IMR-90 (cell line): ENCODE measurements around the gene ARHGAP15. TPM values are rescaled to one million over a fixed set of nuclear protein-coding genes. Genes with fewer than 3 reads are reported as not detected.

Source experiments
- ATAC-seq: fragments of 200-7000 bp; cut with Tn5 transposase; 2 replicates; pipeline ENCODE4 v1.9.1; 2020; ENCODE audit warnings: low read depth, mild to moderate bottlenecking, moderate library complexity
- BruUV-seq: library from RNA; stranded (reverse); fragments of 400-500 nt; replicated peaks from 2 replicates; lab custom pipeline; 2021; lab: Mats Ljungman, UMichigan
- CTCF ChIA-PET: fragments of 300-600 bp; formaldehyde crosslinking; extraction: SDS; loops from one replicate; lab custom pipeline; 2021; ENCODE audit warnings: antibody characterized with exemption; lab: Yijun Ruan, JAX
- POLR2A ChIA-PET: fragments of 300-600 bp; sonication (Branson Sonifier 250); formaldehyde crosslinking; loops from one replicate; lab custom pipeline; 2022; ENCODE audit warnings: antibody characterized with exemption; ENCODE audit not compliant: unreplicated experiment; lab: Charles Lee
- DNase-seq: peaks from one replicate; pipeline ENCODE4 v3.0.0; 2013
- H2AFZ ChIP-seq: replicated peaks from 2 replicates; pipeline ENCODE3; 2013; ENCODE audit warnings: low read length, mild to moderate bottlenecking; ENCODE audit not compliant: poor library complexity
- H2AK5ac ChIP-seq: 2 replicates; pipeline ENCODE4 v1.6.1; 2013; ENCODE audit warnings: low read depth, low read length, inconsistent platforms
- H2AK9ac ChIP-seq: replicated peaks from 2 replicates; pipeline ENCODE3; 2013; ENCODE audit warnings: mild to moderate bottlenecking, low read depth, low read length, moderate library complexity; ENCODE audit not compliant: poor library complexity
- H2BK120ac ChIP-seq: 2 replicates; pipeline ENCODE4 v1.6.1; 2013; ENCODE audit warnings: low read depth, low read length, inconsistent platforms
- H2BK15ac ChIP-seq: 3 replicates; pipeline ENCODE4 v1.6.1; 2013; ENCODE audit warnings: low read depth, low read length, inconsistent platforms
- H2BK20ac ChIP-seq: 2 replicates; pipeline ENCODE4 v1.6.1; 2013; ENCODE audit warnings: low read depth, mild to moderate bottlenecking, inconsistent platforms, low read length, moderate library complexity
- H2BK5ac ChIP-seq: 2 replicates; pipeline ENCODE4 v1.6.1; 2013; ENCODE audit warnings: mild to moderate bottlenecking, low read depth, low read length, inconsistent platforms; ENCODE audit not compliant: poor library complexity, severe bottlenecking
- H3K14ac ChIP-seq: replicated peaks from 2 replicates; pipeline ENCODE4 v1.6.1; 2013; ENCODE audit warnings: low read depth, low read length, inconsistent platforms
- H3K18ac ChIP-seq: 2 replicates; pipeline ENCODE4 v1.6.1; 2013; ENCODE audit warnings: low read depth, low read length, control low read depth
- H3K23ac ChIP-seq: 2 replicates; pipeline ENCODE4 v1.6.1; 2013; ENCODE audit warnings: low read depth, low read length, inconsistent platforms
- H3K27ac ChIP-seq: 2 replicates; pipeline ENCODE4 v1.5.1; 2013; ENCODE audit warnings: mild to moderate bottlenecking, control low read depth, low read length; ENCODE audit not compliant: insufficient read depth
- H3K27me3 ChIP-seq: 2 replicates; pipeline ENCODE4 v1.6.1; 2013; ENCODE audit warnings: low read length; ENCODE audit not compliant: control insufficient read depth, insufficient read depth
- H3K36me3 ChIP-seq: 2 replicates; pipeline ENCODE4 v1.6.1; 2013; ENCODE audit warnings: low read length, mixed read lengths; ENCODE audit not compliant: control insufficient read depth, insufficient read depth
- H3K4ac ChIP-seq: 2 replicates; pipeline ENCODE4 v1.6.1; 2013; ENCODE audit warnings: low read depth, low read length, inconsistent platforms
- H3K4me1 ChIP-seq: 2 replicates; pipeline ENCODE4 v1.6.1; 2013; ENCODE audit warnings: low read length, mixed read lengths; ENCODE audit not compliant: control insufficient read depth, insufficient read depth
- H3K4me2 ChIP-seq: 2 replicates; pipeline ENCODE4 v1.6.1; 2013; ENCODE audit warnings: low read depth, mild to moderate bottlenecking, control low read depth, low read length, moderate library complexity
- H3K4me3 ChIP-seq: 2 replicates; pipeline ENCODE4 v1.5.1; 2013; ENCODE audit warnings: low read depth, mild to moderate bottlenecking, control low read depth, low read length, moderate library complexity; ENCODE audit not compliant: insufficient read depth
- H3K56ac ChIP-seq: 2 replicates; pipeline ENCODE4 v1.6.1; 2013; ENCODE audit warnings: low read length, inconsistent platforms; ENCODE audit not compliant: insufficient read depth; ENCODE audit errors: extremely low read depth
- H3K79me1 ChIP-seq, 2 experiments: 2 replicates each; pipeline ENCODE4 v1.6.1; 2013; ENCODE audit warnings: low read length in 2 of 2, inconsistent platforms in 1 of 2, low read depth in 1 of 2
- H3K9ac ChIP-seq: 2 replicates; pipeline ENCODE4 v1.6.1; 2013; ENCODE audit warnings: low read depth, low read length, control low read depth
- H3K9me1 ChIP-seq: 2 replicates; pipeline ENCODE4 v1.6.1; 2013; ENCODE audit warnings: low read length, inconsistent platforms; ENCODE audit not compliant: insufficient read depth
- H3K9me3 ChIP-seq: 2 replicates; pipeline ENCODE4 v1.6.1; 2013; ENCODE audit warnings: low read length; ENCODE audit not compliant: control insufficient read depth, insufficient read depth
- H4K20me1 ChIP-seq: 2 replicates; pipeline ENCODE4 v1.6.1; 2013; ENCODE audit warnings: low read length, inconsistent platforms; ENCODE audit not compliant: insufficient read depth
- H4K5ac ChIP-seq: 2 replicates; pipeline ENCODE4 v1.6.1; 2013; ENCODE audit warnings: mild to moderate bottlenecking, low read depth, low read length, control low read depth
- H4K8ac ChIP-seq, 2 experiments: 2 replicates each; pipeline ENCODE4 v1.6.1; 2013; ENCODE audit warnings: low read depth in 2 of 2, low read length in 2 of 2, control low read depth in 1 of 2, inconsistent platforms in 1 of 2
- H4K91ac ChIP-seq: 2 replicates; pipeline ENCODE4 v1.6.1; 2013; ENCODE audit warnings: low read depth, low read length, inconsistent platforms; ENCODE audit not compliant: insufficient read depth
- BHLHE40 ChIP-seq: fragments of 150-350 bp; IDR thresholded peaks from 2 replicates; pipeline ENCODE4 v1.6.1; 2016; ENCODE audit warnings: mild to moderate bottlenecking, low read depth, low read length
- FOS ChIP-seq: fragments of 150-350 bp; IDR thresholded peaks from 2 replicates; pipeline ENCODE4 v1.6.1; 2016; ENCODE audit warnings: low read depth, low read length
- MAFK ChIP-seq: IDR thresholded peaks from 2 replicates; pipeline ENCODE4 v1.6.1; 2012; ENCODE audit warnings: low read depth, low read length, improper control_type of control experiment
- MXI1 ChIP-seq: IDR thresholded peaks from 2 replicates; pipeline ENCODE4 v1.6.1; 2012; ENCODE audit warnings: low read depth, mild to moderate bottlenecking, low read length, moderate library complexity, borderline replicate concordance
- POLR2A ChIP-seq: IDR thresholded peaks from 2 replicates; pipeline ENCODE4 v1.6.1; 2012; ENCODE audit warnings: mild to moderate bottlenecking, low read depth, low read length
- RAD21 ChIP-seq: IDR thresholded peaks from 2 replicates; pipeline ENCODE4 v1.6.1; 2012; ENCODE audit warnings: low read length, improper control_type of control experiment
- RFX5 ChIP-seq: IDR thresholded peaks from 2 replicates; pipeline ENCODE4 v1.8.0; 2012; ENCODE audit warnings: low read depth, mild to moderate bottlenecking, low read length, moderate library complexity
- WGBS, 2 experiments: methylation state at CpG; one replicate each; pipeline versions ENCODE4 v1.1.5 to v1.1.7; 2013; ENCODE audit warnings: missing lambda C conversion rate in 2 of 2; ENCODE audit not compliant: insufficient read length in 1 of 2; ENCODE audit errors: extremely low coverage in 2 of 2; 5-methylcytosine and 5-hydroxymethylcytosine counted together
- dilution Hi-C: fragments of 300-500 bp; cut with HindIII; formaldehyde crosslinking; loops from one replicate; pipeline ENCODE4 v1.14.3; 2018; ENCODE audit warnings: low sequenced_read_pairs; ENCODE audit not compliant: unreplicated experiment
- in situ Hi-C: fragments of 300-500 bp; cut with MboI; formaldehyde crosslinking; loops from 3 replicates; pipeline ENCODE4 v1.14.3; 2019; ENCODE audit warnings: low sequenced_read_pairs, inconsistent platforms, mixed read lengths
- intact Hi-C: fragments of 100-400 bp; cut with micrococcal nuclease; formaldehyde crosslinking; loops from 2 replicates; pipeline ENCODE4 v1.10.0; 2022
- polyA plus RNA-seq, 3 experiments: library from polyadenylated mRNA; depleted of rRNA; stranded (reverse); fragments of >200 nt; gene quantifications; 2 replicates each; pipeline ENCODE4 v1.2.3, GENCODE V29; 2012; ENCODE audit warnings: low replicate concordance in 1 of 3
- total RNA-seq: library from RNA; depleted of rRNA; stranded (reverse); fragments of >200 nt; gene quantifications from 2 replicates; pipeline ENCODE4 v1.2.3, GENCODE V29; 2012
- TF ChIP-seq, protein P1 (sequence below): conservative IDR thresholded peaks from 2 replicates; pipeline ENCODE4 v1.5.1; 2012; ENCODE audit warnings: mild to moderate bottlenecking, low read depth, low read length, improper control_type of control experiment
- TF ChIP-seq, protein P2 (sequence below): fragments of 150-350 bp; IDR thresholded peaks from 2 replicates; pipeline ENCODE4 v1.6.1; 2017; ENCODE audit warnings: mild to moderate bottlenecking, antibody characterized with exemption, low read length, low read depth

Gene ARHGAP15
- total and polyA plus RNA-seq, 2 of the 4 experiments (the other 2 are of a cell fraction) = not detected

GRCh38 chr2:143803936-143804335, 674.7 kb downstream of the ARHGAP15 start:
- Histone ChIP-seq H2AK5ac (no peak overlapping the region), H3K18ac (peak overlapping the region; percentile 73; the same call in 1 of the 2 replicates), H4K91ac (peak overlapping the region; percentile 72; the same call in 1 of the 2 replicates), H3K79me1 (no peaks in the 10 kb centered on the region), H3K9me1 (peaks cover 17% of the 10 kb centered on the region), H3K36me3 (no peaks in the 10 kb centered on the region), H3K4me1 (peaks cover 21% of the 10 kb centered on the region), H2BK20ac (peak overlapping the region; percentile 95; the same call in 1 of the 2 replicates), H4K8ac (no peak overlapping the region; a peak in 1 of 4 replicates), H3K4ac (no peak overlapping the region; the same call in 1 of the 2 replicates), H3K9me3 (no peaks in the 10 kb centered on the region), H2BK5ac (no peak overlapping the region), H3K23ac (no peak overlapping the region), H2AFZ (no peak overlapping the region), H3K56ac (no peak overlapping the region), H4K5ac (no peak overlapping the region), H3K27me3 (no peaks in the 10 kb centered on the region), H2BK120ac (peak overlapping the region; percentile 100), H2AK9ac (no peak overlapping the region), H3K14ac (no peak overlapping the region; the same call in 1 of the 2 replicates), H3K9ac (no peak overlapping the region), H2BK15ac (peak overlapping the region; percentile 35), H4K20me1 (no peaks in the 10 kb centered on the region), H3K4me3 (no peak overlapping the region), H3K4me2 (no peak overlapping the region; the same call in 1 of the 2 replicates), H3K27ac (no peak overlapping the region)
- ATAC-seq (no peak), DNase-seq (peak; percentile 57)
- CTCF ChIA-PET = no interaction called here
- dilution Hi-C loops (no loop called here), intact Hi-C loops (loop anchor here (5.0 to 10.0 kb wide), 3 partner anchors 133 to 711 kb away; no protein-coding TSS in a partner anchor), in situ Hi-C loops (no loop called here)
- TF ChIP-seq MAFK (no peak), MXI1 (no peak), RFX5 (no peak), FOS (no peak), RAD21 (no peak), BHLHE40 (no peak), POLR2A (no peak)
- TF ChIP-seq, protein P1, sequence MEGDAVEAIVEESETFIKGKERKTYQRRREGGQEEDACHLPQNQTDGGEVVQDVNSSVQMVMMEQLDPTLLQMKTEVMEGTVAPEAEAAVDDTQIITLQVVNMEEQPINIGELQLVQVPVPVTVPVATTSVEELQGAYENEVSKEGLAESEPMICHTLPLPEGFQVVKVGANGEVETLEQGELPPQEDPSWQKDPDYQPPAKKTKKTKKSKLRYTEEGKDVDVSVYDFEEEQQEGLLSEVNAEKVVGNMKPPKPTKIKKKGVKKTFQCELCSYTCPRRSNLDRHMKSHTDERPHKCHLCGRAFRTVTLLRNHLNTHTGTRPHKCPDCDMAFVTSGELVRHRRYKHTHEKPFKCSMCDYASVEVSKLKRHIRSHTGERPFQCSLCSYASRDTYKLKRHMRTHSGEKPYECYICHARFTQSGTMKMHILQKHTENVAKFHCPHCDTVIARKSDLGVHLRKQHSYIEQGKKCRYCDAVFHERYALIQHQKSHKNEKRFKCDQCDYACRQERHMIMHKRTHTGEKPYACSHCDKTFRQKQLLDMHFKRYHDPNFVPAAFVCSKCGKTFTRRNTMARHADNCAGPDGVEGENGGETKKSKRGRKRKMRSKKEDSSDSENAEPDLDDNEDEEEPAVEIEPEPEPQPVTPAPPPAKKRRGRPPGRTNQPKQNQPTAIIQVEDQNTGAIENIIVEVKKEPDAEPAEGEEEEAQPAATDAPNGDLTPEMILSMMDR = no peak
- TF ChIP-seq, protein P2, sequence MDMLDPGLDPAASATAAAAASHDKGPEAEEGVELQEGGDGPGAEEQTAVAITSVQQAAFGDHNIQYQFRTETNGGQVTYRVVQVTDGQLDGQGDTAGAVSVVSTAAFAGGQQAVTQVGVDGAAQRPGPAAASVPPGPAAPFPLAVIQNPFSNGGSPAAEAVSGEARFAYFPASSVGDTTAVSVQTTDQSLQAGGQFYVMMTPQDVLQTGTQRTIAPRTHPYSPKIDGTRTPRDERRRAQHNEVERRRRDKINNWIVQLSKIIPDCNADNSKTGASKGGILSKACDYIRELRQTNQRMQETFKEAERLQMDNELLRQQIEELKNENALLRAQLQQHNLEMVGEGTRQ = no peak
- BruUV-seq = no TSS peak
- POLR2A ChIA-PET = no interaction called here
- WGBS, 2 experiments = no CpG with 5 or more reads among the region's 3 CpGs
